H1 (cell line): Measurements from ENCODE around the gene NFKB1. TPM values are rescaled to one million over a fixed set of nuclear protein-coding genes. Genes with fewer than 3 reads are reported as not detected.

ENCODE experiments used
- CTCF ChIA-PET: fragments of 300-600 bp; sonication (Branson Sonifier 250); formaldehyde crosslinking; loops from one replicate; lab custom pipeline; 2021; ENCODE audit not compliant: partially characterized antibody; lab: Charles Lee
- POLR2A ChIA-PET: fragments of 300-600 bp; sonication (Branson Sonifier 250); formaldehyde crosslinking; loops from one replicate; lab custom pipeline; 2021; ENCODE audit warnings: inconsistent platforms; ENCODE audit not compliant: partially characterized antibody; lab: Charles Lee
- DNase-seq, 2 experiments: peaks; one replicate each; pipeline versions ENCODE4 v3.0.0 to v3.0.0-alpha.2; 2010 to 2022; ENCODE audit warnings: low spot score in 2 of 2, low read depth in 1 of 2, mixed read lengths in 1 of 2
- FAIRE-seq: peaks from 2 replicates; lab custom pipeline; 2011; peaks lifted over from hg19 to GRCh38; lab: Jason Lieb, UNC
- H2AFZ ChIP-seq: 2 replicates; pipeline ENCODE4 v1.8.1; 2012; ENCODE audit warnings: low read length, inconsistent platforms
- H2AK5ac ChIP-seq: 2 replicates; pipeline ENCODE4 v1.6.1; 2013; ENCODE audit warnings: low read depth, low read length
- H2BK120ac ChIP-seq: replicated peaks from 2 replicates; pipeline ENCODE3; 2013; ENCODE audit warnings: low read depth, low read length, inconsistent platforms
- H2BK12ac ChIP-seq: 2 replicates; pipeline ENCODE4 v1.6.1; 2013; ENCODE audit warnings: low read depth, low read length
- H2BK15ac ChIP-seq: 2 replicates; pipeline ENCODE4 v1.6.1; 2013; ENCODE audit warnings: low read length
- H2BK20ac ChIP-seq: 2 replicates; pipeline ENCODE4 v1.6.1; 2013; ENCODE audit warnings: low read length
- H2BK5ac ChIP-seq: 2 replicates; pipeline ENCODE4 v1.6.1; 2013; ENCODE audit warnings: low read depth, low read length
- H3K14ac ChIP-seq: 2 replicates; pipeline ENCODE4 v1.6.1; 2013; ENCODE audit warnings: inconsistent platforms; ENCODE audit not compliant: insufficient read length
- H3K18ac ChIP-seq: 2 replicates; pipeline ENCODE4 v1.6.1; 2013; ENCODE audit warnings: low read length; ENCODE audit errors: extremely low read depth
- H3K23ac ChIP-seq: 2 replicates; pipeline ENCODE4 v1.6.1; 2013; ENCODE audit warnings: inconsistent platforms; ENCODE audit not compliant: insufficient read length
- H3K23me2 ChIP-seq: 2 replicates; pipeline ENCODE4 v1.6.1; 2013; ENCODE audit warnings: low read depth, low read length
- H3K27ac ChIP-seq: 2 replicates; pipeline ENCODE4 v1.6.1; 2011; ENCODE audit warnings: low read depth, low read length, inconsistent platforms
- H3K27me3 ChIP-seq, 4 experiments: replicated peaks in 1 of 4; 1 replicate in 1 of 4; 2 replicates in 3 of 4; pipeline versions ENCODE4 v1.6.1 to v1.8.1; 2011 to 2013; ENCODE audit warnings: low read length in 3 of 4, mild to moderate bottlenecking in 3 of 4, inconsistent platforms in 2 of 4, mixed read lengths in 2 of 4, moderate library complexity in 1 of 4; ENCODE audit not compliant: control insufficient read depth in 3 of 4, insufficient read depth in 3 of 4; ENCODE audit errors: extremely low read depth in 1 of 4
- H3K36me3 ChIP-seq, 4 experiments: 2 replicates each; pipeline versions ENCODE4 v1.6.1 to v1.8.1; 2011 to 2013; ENCODE audit warnings: mild to moderate bottlenecking in 4 of 4, low read length in 3 of 4, moderate library complexity in 2 of 4, control low read depth in 1 of 4, inconsistent platforms in 1 of 4; ENCODE audit not compliant: insufficient read depth in 4 of 4, control insufficient read depth in 2 of 4
- H3K4ac ChIP-seq: replicated peaks from 2 replicates; pipeline ENCODE3; 2013; ENCODE audit warnings: low read length, low read depth, mixed read lengths, inconsistent platforms; ENCODE audit not compliant: insufficient read length
- H3K4me1 ChIP-seq, 4 experiments: replicated peaks in 1 of 4; 1 replicate in 1 of 4; 2 replicates in 3 of 4; pipeline versions ENCODE4 v1.6.1 to v1.8.1; 2011 to 2013; ENCODE audit warnings: low read length in 3 of 4, inconsistent platforms in 2 of 4, mixed read lengths in 1 of 4; ENCODE audit not compliant: insufficient read depth in 4 of 4, control insufficient read depth in 3 of 4
- H3K4me2 ChIP-seq, 2 experiments: 2 replicates each; pipeline versions ENCODE4 v1.6.1 to v1.8.1; 2011 to 2013; ENCODE audit warnings: low read depth in 2 of 2, low read length in 2 of 2, control low read depth in 1 of 2, inconsistent platforms in 1 of 2, mild to moderate bottlenecking in 1 of 2; ENCODE audit not compliant: insufficient read depth in 1 of 2
- H3K4me3 ChIP-seq, 4 experiments: fragments of 200-600, 300-600 bp in 1 of 4; sonication (generic), shearing (Covaris generic), sonication (Bioruptor Twin) in 1 of 4; 2 replicates each; pipeline versions ENCODE4 v1.5.1 to v1.8.1; 2011 to 2016; ENCODE audit warnings: low read length in 4 of 4, low read depth in 3 of 4, control low read depth in 2 of 4, inconsistent platforms in 2 of 4, mild to moderate bottlenecking in 2 of 4, mixed read lengths in 1 of 4, moderate library complexity in 1 of 4; ENCODE audit not compliant: insufficient read depth in 2 of 4; ENCODE audit errors: extremely low read depth in 1 of 4
- H3K56ac ChIP-seq: replicated peaks from 2 replicates; pipeline ENCODE3; 2013; ENCODE audit warnings: low read depth, mild to moderate bottlenecking, mixed read lengths, low read length, inconsistent platforms; ENCODE audit not compliant: insufficient read length
- H3K79me1 ChIP-seq: 2 replicates; pipeline ENCODE4 v1.6.1; 2013; ENCODE audit warnings: low read depth, low read length, control low read depth
- H3K79me2 ChIP-seq, 2 experiments: 2 replicates each; pipeline versions ENCODE4 v1.6.1 to v1.8.1; 2012 to 2013; ENCODE audit warnings: low read length in 2 of 2, mild to moderate bottlenecking in 2 of 2, inconsistent platforms in 1 of 2; ENCODE audit not compliant: insufficient read depth in 2 of 2, control insufficient read depth in 1 of 2
- H3K9ac ChIP-seq, 4 experiments: replicated peaks in 1 of 4; 1 replicate in 1 of 4; 2 replicates in 3 of 4; pipeline versions ENCODE4 v1.6.1 to v1.8.1; 2011 to 2013; ENCODE audit warnings: low read depth in 3 of 4, low read length in 3 of 4, control low read depth in 2 of 4, mild to moderate bottlenecking in 2 of 4, moderate library complexity in 2 of 4, inconsistent platforms in 1 of 4; ENCODE audit errors: extremely low read depth in 1 of 4
- H3K9me3 ChIP-seq, 2 experiments: 2 replicates each; pipeline versions ENCODE4 v1.6.1 to v1.8.1; 2012 to 2013; ENCODE audit warnings: mild to moderate bottlenecking in 2 of 2, moderate library complexity in 2 of 2, control low read depth in 1 of 2, inconsistent platforms in 1 of 2, low read depth in 1 of 2, low read length in 1 of 2, mixed read lengths in 1 of 2; ENCODE audit not compliant: insufficient read depth in 2 of 2
- H4K20me1 ChIP-seq, 2 experiments: replicated peaks in 1 of 2; 2 replicates each; pipeline versions ENCODE3 to v1.8.1; 2011 to 2013; ENCODE audit warnings: inconsistent platforms in 2 of 2, low read length in 2 of 2, mild to moderate bottlenecking in 1 of 2; ENCODE audit not compliant: insufficient read depth in 2 of 2, control insufficient read depth in 1 of 2
- H4K5ac ChIP-seq: 2 replicates; pipeline ENCODE4 v1.6.1; 2013; ENCODE audit warnings: low read length, low read depth, mixed read lengths, inconsistent platforms; ENCODE audit not compliant: insufficient read length
- H4K8ac ChIP-seq: 2 replicates; pipeline ENCODE4 v1.8.0; 2013; ENCODE audit warnings: mild to moderate bottlenecking, moderate library complexity, low read length, inconsistent platforms; ENCODE audit not compliant: insufficient read depth; ENCODE audit errors: extremely low read depth
- H4K91ac ChIP-seq: replicated peaks from 2 replicates; pipeline ENCODE3; 2013; ENCODE audit warnings: low read length, mixed read lengths, inconsistent platforms; ENCODE audit not compliant: insufficient read length
- ASH2L ChIP-seq: fragments of 200-600, 300-600 bp; sonication (generic); IDR thresholded peaks from one replicate; pipeline ENCODE4 v1.7.1; 2017; ENCODE audit warnings: low read length
- BCL11A ChIP-seq, 2 experiments: IDR thresholded peaks; one replicate each; pipeline ENCODE4 v1.6.1; 2011; ENCODE audit warnings: low read depth in 2 of 2, low read length in 2 of 2, mild to moderate bottlenecking in 2 of 2
- CEBPB ChIP-seq: IDR thresholded peaks from 2 replicates; pipeline ENCODE4 v1.6.1; 2012; ENCODE audit warnings: low read depth, low read length
- GABPA ChIP-seq: IDR thresholded peaks from 2 replicates; pipeline ENCODE4 v1.6.1; 2011; ENCODE audit warnings: mild to moderate bottlenecking, low read length, moderate library complexity, borderline replicate concordance; ENCODE audit not compliant: insufficient read depth
- GTF2F1 ChIP-seq: IDR thresholded peaks from 2 replicates; pipeline ENCODE4 v1.6.1; 2012; ENCODE audit warnings: low read depth, low read length, improper control_type of control experiment, borderline replicate concordance
- KDM5A ChIP-seq: fragments of 200-600 bp; IDR thresholded peaks from 2 replicates; pipeline ENCODE4 v1.7.1; 2012; ENCODE audit warnings: mild to moderate bottlenecking, low read length, inconsistent platforms, mixed read lengths
- POLR2AphosphoS5 ChIP-seq: IDR thresholded peaks from 2 replicates; pipeline ENCODE4 v1.6.1; 2011; ENCODE audit warnings: low read depth, low read length
- POU5F1 ChIP-seq: IDR thresholded peaks from 2 replicates; pipeline ENCODE4 v1.6.1; 2011; ENCODE audit warnings: low read depth, mild to moderate bottlenecking, low read length, moderate library complexity
- RXRA ChIP-seq: IDR thresholded peaks from 2 replicates; pipeline ENCODE4 v1.6.1; 2011; ENCODE audit warnings: low read depth, mild to moderate bottlenecking, low read length, moderate library complexity; ENCODE audit not compliant: insufficient read depth
- SIRT6 ChIP-seq: IDR thresholded peaks from one replicate; pipeline ENCODE4 v1.7.1; 2012; ENCODE audit warnings: low read length, inconsistent platforms
- SUZ12 ChIP-seq: fragments of 200-600 bp; sonication (generic); IDR thresholded peaks from 2 replicates; pipeline ENCODE4 v1.6.1; 2012; ENCODE audit warnings: mild to moderate bottlenecking, inconsistent platforms, low read length, moderate library complexity, mixed read lengths
- TAF7 ChIP-seq: optimal IDR thresholded peaks from 2 replicates; pipeline ENCODE3; 2011; ENCODE audit warnings: low read depth, mild to moderate bottlenecking, inconsistent platforms, low read length, moderate library complexity, borderline replicate concordance
- TCF12 ChIP-seq: IDR thresholded peaks from 2 replicates; pipeline ENCODE4 v1.6.1; 2011; ENCODE audit warnings: low read depth, mild to moderate bottlenecking, low read length
- WGBS, 2 experiments: shearing (Covaris generic) in 1 of 2; methylation state at CpG; one replicate each; pipeline versions ENCODE4 v1.1.6 to v1.1.7; 2013 to 2015; ENCODE audit warnings: low lambda C conversion rate in 2 of 2, mixed read lengths in 2 of 2, inconsistent platforms in 1 of 2, low coverage in 1 of 2, missing lambda C conversion rate in 1 of 2; ENCODE audit not compliant: insufficient replicate concordance in 2 of 2, insufficient coverage in 1 of 2, insufficient read length in 1 of 2; ENCODE audit errors: extremely low coverage in 1 of 2, missing lambda C conversion rate in 1 of 2; 5-methylcytosine and 5-hydroxymethylcytosine counted together
- polyA plus RNA-seq, 7 experiments: library from polyadenylated mRNA; depleted of rRNA in 3 of 7; stranded (reverse) in 5 of 7; unstranded in 2 of 7; fragments of >200 nt in 5 of 7; fragments of 200-250 nt in 2 of 7; gene quantifications; 1 replicate in 5 of 7; 2 replicates in 1 of 7; 4 replicates in 1 of 7; pipeline versions ENCODE4 v1.2.1 to v1.2.3, GENCODE V29; 2011 to 2013; ENCODE audit warnings: missing spikeins in 2 of 7, mixed read lengths in 2 of 7
- total RNA-seq: library from RNA; stranded (reverse); fragmentation: NEBNext Ultra II Directional; extraction: Animal tissue kit (Norgen Biotek cat#: 25700); gene quantifications from 2 replicates; pipeline ENCODE4 v1.2.1, GENCODE V29; 2021
- TF ChIP-seq, protein P1 (sequence below): IDR thresholded peaks from 2 replicates; pipeline ENCODE4 v1.6.1; 2012; ENCODE audit warnings: low read length, inconsistent platforms

The NFKB1 gene
- total and polyA plus RNA-seq, 2 of the 8 experiments (the other 6 are each of a cell fraction or from before 2014, with no cell fraction given) = 2.9 to 6.8 TPM

GRCh38 chr4:102525097-102525496 is 23.9 kb downstream of the NFKB1 start:
- Histone ChIP-seq H2BK5ac (no peak overlapping the region), H3K4me2 (no peak overlapping the region), H3K4ac (no peak overlapping the region), H2BK20ac (no peak overlapping the region), H3K79me1 (no peaks in the 10 kb centered on the region), H2AFZ (no peak overlapping the region), H3K4me1 (no peaks in the 10 kb centered on the region; a peak in 2 of 7 replicates), H3K27ac (no peak overlapping the region), H3K9ac (no peak overlapping the region), H4K5ac (no peak overlapping the region), H2AK5ac (no peak overlapping the region), H2BK12ac (no peak overlapping the region), H3K27me3 (peaks cover 0 to 1% (median 0%) of the 10 kb centered on the region in 4 experiments; a peak in 1 of 7 replicates), H3K18ac (no peak overlapping the region), H3K23ac (no peak overlapping the region), H2BK120ac (no peak overlapping the region), H4K20me1 (no peaks in the 10 kb centered on the region), H4K8ac (no peak overlapping the region), H3K23me2 (no peaks in the 10 kb centered on the region), H3K56ac (no peak overlapping the region), H3K36me3 (no peaks in the 10 kb centered on the region), H2BK15ac (no peak overlapping the region), H3K4me3 (no peak overlapping the region), H3K79me2 (no peaks in the 10 kb centered on the region), H3K9me3 (no peaks in the 10 kb centered on the region), H3K14ac (no peak overlapping the region), H4K91ac (no peak overlapping the region)
- DNase-seq (no peak), FAIRE-seq (no peak)
- WGBS, 2 experiments = 88% methylated on average over 5 of the region's 5 CpGs; no CpG with 5 or more reads in 1 of the 2 experiments
- no peak for TF ChIP-seq BCL11A (IDR thresholded peaks at IDR 0.05; ENCODE audit: low read depth in 2 of 2, low read length in 2 of 2)
- no peak for TF ChIP-seq CEBPB
- TF ChIP-seq GABPA = no peak
- TF ChIP-seq POU5F1 = no peak
- no peak for TF ChIP-seq SUZ12
- no peak for TF ChIP-seq POLR2AphosphoS5
- TF ChIP-seq KDM5A = no peak
- TF ChIP-seq, protein P1, sequence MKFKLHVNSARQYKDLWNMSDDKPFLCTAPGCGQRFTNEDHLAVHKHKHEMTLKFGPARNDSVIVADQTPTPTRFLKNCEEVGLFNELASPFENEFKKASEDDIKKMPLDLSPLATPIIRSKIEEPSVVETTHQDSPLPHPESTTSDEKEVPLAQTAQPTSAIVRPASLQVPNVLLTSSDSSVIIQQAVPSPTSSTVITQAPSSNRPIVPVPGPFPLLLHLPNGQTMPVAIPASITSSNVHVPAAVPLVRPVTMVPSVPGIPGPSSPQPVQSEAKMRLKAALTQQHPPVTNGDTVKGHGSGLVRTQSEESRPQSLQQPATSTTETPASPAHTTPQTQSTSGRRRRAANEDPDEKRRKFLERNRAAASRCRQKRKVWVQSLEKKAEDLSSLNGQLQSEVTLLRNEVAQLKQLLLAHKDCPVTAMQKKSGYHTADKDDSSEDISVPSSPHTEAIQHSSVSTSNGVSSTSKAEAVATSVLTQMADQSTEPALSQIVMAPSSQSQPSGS = no peak
- TF ChIP-seq TCF12 = no peak
- no peak for TF ChIP-seq TAF7
- TF ChIP-seq RXRA = no peak
- TF ChIP-seq GTF2F1 = no peak
- no peak for TF ChIP-seq ASH2L
- TF ChIP-seq SIRT6 = no peak
- POLR2A ChIA-PET = interaction anchor here (0.9 kb wide), 1 partner anchor 236 kb away, joined by 3 read pairs; the partner anchor contains the start of gene MANBA
- CTCF ChIA-PET = interaction anchor here (0.6 to 2.6 kb wide), 3 partner anchors 12 to 485 kb away, joined by 3 to 5 read pairs (median 3); no protein-coding TSS in a partner anchor
